Spinal cord (tissue), 10 donors: ENCODE measurements around the gene PHF11. TPM values are rescaled to one million over a fixed set of nuclear protein-coding genes. Genes with fewer than 3 reads are reported as not detected.

ENCODE experiments used
- DNase-seq, 6 donors: peaks; one replicate each; pipeline versions ENCODE4 v3.0.0 to v3.0.0-alpha.2; 2013 to 2015; ENCODE audit warnings: low spot score in 6 of 6, low read depth in 4 of 6
- H3K27ac ChIP-seq: one replicate; pipeline ENCODE4 v1.5.1; 2013; ENCODE audit warnings: low read depth, low read length, control low read depth
- H3K27me3 ChIP-seq: one replicate; pipeline ENCODE4 v1.6.1; 2013; ENCODE audit warnings: low read length; ENCODE audit not compliant: control insufficient read depth, insufficient read depth
- H3K36me3 ChIP-seq: one replicate; pipeline ENCODE4 v1.6.1; 2013; ENCODE audit warnings: low read length; ENCODE audit not compliant: control insufficient read depth, insufficient read depth
- H3K4me1 ChIP-seq: one replicate; pipeline ENCODE4 v1.6.1; 2013; ENCODE audit warnings: low read length; ENCODE audit not compliant: control insufficient read depth, insufficient read depth
- H3K4me3 ChIP-seq: one replicate; pipeline ENCODE4 v1.5.1; 2013; ENCODE audit warnings: low read depth, low read length, control low read depth
- H3K9me3 ChIP-seq: one replicate; pipeline ENCODE4 v1.6.1; 2013; ENCODE audit warnings: low read length; ENCODE audit not compliant: control insufficient read depth, insufficient read depth
- WGBS: methylation state at CpG from one replicate; pipeline ENCODE4 v1.1.5; 2013; ENCODE audit warnings: missing lambda C conversion rate; ENCODE audit not compliant: insufficient coverage; 5-methylcytosine and 5-hydroxymethylcytosine counted together
- polyA plus RNA-seq, 2 donors: library from polyadenylated mRNA; unstranded; fragments of 120-200 nt; gene quantifications; one replicate each; pipeline ENCODE4 v1.2.1, GENCODE V29; 2013; ENCODE audit not compliant: insufficient read length in 2 of 2
- total RNA-seq, 2 donors: library from RNA; depleted of rRNA in 1 of 2; stranded (reverse); fragments of 120-200 nt in 1 of 2; fragments of >200 nt in 1 of 2; gene quantifications; one replicate each; pipeline versions ENCODE4 v1.2.3 to v1.2.4, GENCODE V29; 2013 to 2014
- donor health status: healthy.

PHF11 gene
- total and polyA plus RNA-seq, 4 donors = 20.5 to 34.0 (median 28.0) TPM

DNA sequence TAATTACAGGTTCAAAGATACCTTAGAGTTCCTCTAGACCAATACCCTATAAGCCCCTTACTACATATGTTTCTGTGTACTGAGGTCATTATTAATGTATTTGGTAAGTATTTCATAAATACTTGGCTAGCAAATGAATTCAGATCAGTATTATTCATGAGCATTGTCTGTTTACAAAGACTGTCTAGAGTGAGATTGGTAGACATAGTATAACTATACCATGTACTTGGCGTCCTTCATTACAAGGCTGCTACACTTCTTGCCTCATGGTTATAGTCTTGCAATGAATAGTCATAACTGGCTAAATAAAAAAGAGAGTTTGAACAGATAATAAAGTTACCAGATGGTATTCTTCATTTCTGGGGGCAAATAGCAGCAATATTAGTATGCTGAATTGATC, 39.6 kb upstream of the PHF11 start:
- Histone ChIP-seq H3K36me3 (no peaks in the 10 kb centered on the region), H3K4me1 (no peaks in the 10 kb centered on the region), H3K27ac (no peak overlapping the region), H3K4me3 (no peak overlapping the region), H3K9me3 (no peaks in the 10 kb centered on the region), H3K27me3 (no peaks in the 10 kb centered on the region)
- no peak for DNase-seq
- no CpG with 5 or more reads among the region's 1 CpG for WGBS

DNA sequence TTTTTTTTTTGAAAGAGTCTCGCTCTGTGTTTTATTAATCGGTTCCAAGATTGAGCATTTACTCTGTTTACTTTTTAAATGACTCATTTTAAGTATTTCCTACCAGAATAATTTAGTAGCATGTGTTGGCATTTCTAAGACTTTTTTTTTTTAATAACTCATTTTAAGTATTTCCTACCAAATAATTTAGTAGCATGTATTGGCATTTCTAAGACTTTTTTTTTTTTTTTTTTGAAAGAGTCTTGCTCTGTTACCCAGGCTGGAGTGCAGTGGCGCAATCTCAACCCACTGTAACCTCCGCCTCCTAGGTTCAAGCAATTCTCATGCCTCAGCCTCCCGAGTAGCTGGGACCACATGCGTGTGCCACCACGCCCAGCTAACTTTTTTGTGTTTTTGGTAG, 38.5 kb upstream of the PHF11 start:
- Histone ChIP-seq H3K27ac (no peak overlapping the region), H3K27me3 (no peaks in the 10 kb centered on the region), H3K4me3 (no peak overlapping the region), H3K4me1 (no peaks in the 10 kb centered on the region), H3K9me3 (no peaks in the 10 kb centered on the region), H3K36me3 (peaks cover 5% of the 10 kb centered on the region)
- DNase-seq = no peak
- 100% methylated on average over 5 of the region's 7 CpGs for WGBS

DNA sequence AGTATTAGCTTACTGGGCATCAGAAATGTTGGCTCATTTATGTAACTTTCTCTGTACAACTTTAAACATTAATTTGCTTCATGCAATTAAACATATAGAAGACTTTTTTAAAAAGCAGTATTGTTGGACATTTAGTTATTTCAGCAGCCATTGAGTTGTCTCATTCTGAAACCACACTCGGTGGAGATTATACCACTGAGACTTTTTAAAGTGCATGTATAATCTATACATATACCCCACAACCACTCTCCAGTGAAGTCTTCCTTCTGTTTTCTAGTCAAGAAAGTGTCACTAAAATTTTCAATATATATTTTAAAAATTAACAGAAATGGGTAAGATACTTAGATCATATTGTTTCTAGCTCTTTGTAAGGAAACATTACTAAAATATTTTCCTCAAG, 36.2 kb upstream of the PHF11 start:
- H3K36me3 ChIP-seq = peaks cover 13% of the 10 kb centered on the region
- no peaks in the 10 kb centered on the region for H3K4me1 ChIP-seq
- no peak for DNase-seq
- H3K27me3 ChIP-seq = no peaks in the 10 kb centered on the region
- H3K27ac ChIP-seq = no peak overlapping the region
- WGBS = no CpG with 5 or more reads among the region's 1 CpG
- no peaks in the 10 kb centered on the region for H3K9me3 ChIP-seq
- no peak overlapping the region for H3K4me3 ChIP-seq

DNA sequence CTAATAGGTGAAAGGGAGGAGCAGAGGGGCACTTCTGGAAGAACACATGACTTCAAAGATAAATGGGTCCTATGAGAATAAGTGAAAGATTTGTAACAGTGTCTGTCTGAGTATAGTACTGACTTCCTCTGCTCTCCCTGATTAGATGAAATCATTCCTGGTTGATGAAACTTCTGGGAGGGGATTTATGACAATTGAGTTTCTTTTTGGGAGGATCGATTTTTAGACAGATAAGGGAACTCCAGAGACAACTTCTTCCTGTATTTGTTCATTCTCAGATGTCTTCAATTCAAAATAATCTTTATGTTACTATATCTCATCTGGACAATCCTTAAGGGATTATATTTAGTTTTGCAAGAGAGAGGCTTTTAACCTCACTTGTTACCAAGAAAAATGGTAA, 31.7 kb upstream of the PHF11 start:
- Histone ChIP-seq H3K4me3 (no peak overlapping the region), H3K27ac (no peak overlapping the region), H3K4me1 (no peaks in the 10 kb centered on the region), H3K27me3 (no peaks in the 10 kb centered on the region), H3K36me3 (peaks cover 15% of the 10 kb centered on the region), H3K9me3 (no peaks in the 10 kb centered on the region)
- WGBS = no CpG with 5 or more reads among the region's 1 CpG
- no peak for DNase-seq

DNA sequence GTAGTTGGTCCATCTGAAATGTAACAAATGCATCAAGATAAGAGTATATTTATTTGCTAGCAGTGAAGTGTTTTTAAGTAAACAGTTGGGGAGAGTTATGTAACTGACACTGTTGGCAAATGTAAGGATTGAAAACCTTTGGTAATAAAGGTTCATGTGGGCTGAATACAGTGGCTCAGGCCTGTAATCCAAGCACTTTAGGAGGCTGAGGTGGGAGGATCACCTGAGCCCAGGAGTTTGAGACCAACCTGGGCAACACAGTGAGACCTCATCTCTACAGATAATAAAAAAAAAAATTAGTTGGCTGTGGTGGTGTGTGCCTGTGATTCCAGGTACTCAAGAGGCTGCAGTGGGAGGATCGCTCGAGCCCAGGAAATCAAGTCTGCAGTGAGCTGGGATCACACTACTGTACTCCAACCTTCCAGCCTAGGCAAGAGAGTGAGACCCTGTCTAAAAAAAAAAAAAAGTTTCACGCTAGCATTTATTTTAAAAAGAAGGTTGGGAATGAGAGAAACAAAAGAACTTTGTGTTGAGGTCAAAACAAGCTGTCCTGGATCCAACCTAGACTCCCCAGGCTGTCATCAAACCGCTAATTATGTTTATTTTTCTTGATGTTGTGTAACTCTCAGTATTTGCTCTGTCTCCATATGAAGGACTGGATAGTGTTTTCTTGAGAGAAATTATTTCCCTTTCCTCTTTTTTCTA, 31.0 kb upstream of the PHF11 start:
- H3K4me1 ChIP-seq = no peaks in the 10 kb centered on the region
- H3K4me3 ChIP-seq = no peak overlapping the region
- DNase-seq = peak in 1 of 6 donors; percentile 14
- H3K36me3 ChIP-seq = peaks cover 15% of the 10 kb centered on the region
- H3K27me3 ChIP-seq = no peaks in the 10 kb centered on the region
- no peaks in the 10 kb centered on the region for H3K9me3 ChIP-seq
- 100% methylated on average over 2 of the region's 4 CpGs for WGBS
- no peak overlapping the region for H3K27ac ChIP-seq

DNA sequence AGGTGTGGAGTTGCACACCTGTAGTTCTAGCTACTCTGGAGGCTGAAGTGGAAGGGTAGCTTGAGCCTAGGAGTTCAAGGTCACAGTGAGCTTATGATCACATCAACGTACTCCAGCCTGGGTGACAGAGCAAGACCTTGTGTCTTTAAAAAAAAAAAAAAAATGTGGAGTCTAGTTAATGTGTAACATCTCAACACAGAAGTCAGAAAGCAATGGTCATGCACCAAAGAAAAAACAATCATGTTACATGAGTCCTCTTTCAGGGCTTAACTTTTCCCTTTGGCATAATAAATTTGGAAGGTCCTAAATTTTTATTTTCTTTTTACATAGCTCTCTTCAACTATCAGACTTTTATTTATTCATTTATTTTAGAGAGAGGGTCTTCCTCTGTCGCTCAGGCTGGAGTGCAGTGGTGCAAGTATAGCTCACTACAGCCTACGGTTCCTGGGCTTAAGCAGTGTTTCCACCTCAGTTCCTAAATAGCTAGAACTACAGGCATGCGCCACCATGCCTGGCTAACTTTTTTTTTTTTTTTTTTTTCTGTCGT, 29.4 kb upstream of the PHF11 start:
- Histone ChIP-seq H3K27ac (no peak overlapping the region), H3K27me3 (no peaks in the 10 kb centered on the region), H3K4me1 (no peaks in the 10 kb centered on the region), H3K36me3 (peaks cover 23% of the 10 kb centered on the region), H3K9me3 (no peaks in the 10 kb centered on the region), H3K4me3 (no peak overlapping the region)
- WGBS = 57% methylated on average over 2 of the region's 5 CpGs
- no peak for DNase-seq

DNA sequence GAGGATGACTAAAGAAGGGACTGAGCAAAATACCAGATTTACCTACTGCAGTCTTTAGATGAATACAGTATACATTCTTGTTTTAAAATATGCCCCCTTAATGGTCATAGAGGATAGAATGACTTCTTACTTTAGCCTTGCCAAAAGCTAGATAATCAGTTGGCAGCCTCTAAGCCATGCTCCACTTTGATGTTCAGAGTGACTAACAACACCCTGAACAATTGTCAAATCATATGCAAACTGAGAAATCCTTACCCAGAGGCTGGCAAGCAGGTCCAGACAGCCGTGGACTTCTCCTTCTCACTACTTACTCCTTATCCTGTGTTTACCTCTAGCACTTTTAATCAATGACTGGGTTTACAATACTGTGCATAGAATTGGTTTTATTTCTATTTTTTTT, 23.6 kb upstream of the PHF11 start:
- WGBS = no CpG with 5 or more reads among the region's 1 CpG
- Histone ChIP-seq H3K9me3 (no peaks in the 10 kb centered on the region), H3K4me1 (no peaks in the 10 kb centered on the region), H3K36me3 (peaks cover 17% of the 10 kb centered on the region), H3K4me3 (no peak overlapping the region), H3K27ac (no peak overlapping the region), H3K27me3 (no peaks in the 10 kb centered on the region)
- DNase-seq = no peak

GRCh38 chr13:49476529-49476928, 19.2 kb upstream of the PHF11 start:
- Histone ChIP-seq H3K27me3 (no peaks in the 10 kb centered on the region), H3K4me1 (no peaks in the 10 kb centered on the region), H3K9me3 (no peaks in the 10 kb centered on the region), H3K36me3 (peaks cover 14% of the 10 kb centered on the region), H3K27ac (no peak overlapping the region), H3K4me3 (no peak overlapping the region)
- no CpG with 5 or more reads among the region's 7 CpGs for WGBS
- DNase-seq = no peak

- Histone ChIP-seq H3K9me3 (no peaks in the 10 kb centered on the region), H3K27ac (no peak overlapping the region), H3K4me3 (no peak overlapping the region), H3K27me3 (no peaks in the 10 kb centered on the region), H3K36me3 (peaks cover 14% of the 10 kb centered on the region), H3K4me1 (no peaks in the 10 kb centered on the region)
- 100% methylated on average over 1 of the region's 5 CpGs for WGBS
- no peak for DNase-seq
Observed at GRCh38 chr13:49481788-49482187, 14.0 kb upstream of the PHF11 start.

GRCh38 chr13:49488563-49488962, 7.2 kb upstream of the PHF11 start:
- WGBS = no CpG with 5 or more reads among the region's 2 CpGs
- no peaks in the 10 kb centered on the region for H3K9me3 ChIP-seq
- H3K4me3 ChIP-seq = no peak overlapping the region
- H3K4me1 ChIP-seq = no peaks in the 10 kb centered on the region
- DNase-seq = no peak
- H3K27ac ChIP-seq = no peak overlapping the region
- H3K27me3 ChIP-seq = no peaks in the 10 kb centered on the region
- peaks cover 5% of the 10 kb centered on the region for H3K36me3 ChIP-seq
